Muscle of arm (tissue), 12 donors: ENCODE measurements around the gene GPHB5. TPM values are rescaled to one million over a fixed set of nuclear protein-coding genes. Genes with fewer than 3 reads are reported as not detected.
A peak's percentile ranks its signal among the peaks of the same experiment; 100 is the strongest.
"Not testable (repeated sequence)": the region's sequence is repeated elsewhere in the genome, so short reads cannot be mapped to it uniquely, and the experiment has no call there.

ENCODE experiments used
- DNase-seq: peaks from one replicate; pipeline ENCODE4 v3.0.0-alpha.2; 2013
- polyA plus RNA-seq, 12 donors: library from polyadenylated mRNA; unstranded; fragments of 120-200 nt; gene quantifications; one replicate each; pipeline ENCODE4 v1.2.1, GENCODE V29; 2013; ENCODE audit not compliant: insufficient read length in 12 of 12

GPHB5 gene
- polyA plus RNA-seq, 12 donors = not detected

DNA sequence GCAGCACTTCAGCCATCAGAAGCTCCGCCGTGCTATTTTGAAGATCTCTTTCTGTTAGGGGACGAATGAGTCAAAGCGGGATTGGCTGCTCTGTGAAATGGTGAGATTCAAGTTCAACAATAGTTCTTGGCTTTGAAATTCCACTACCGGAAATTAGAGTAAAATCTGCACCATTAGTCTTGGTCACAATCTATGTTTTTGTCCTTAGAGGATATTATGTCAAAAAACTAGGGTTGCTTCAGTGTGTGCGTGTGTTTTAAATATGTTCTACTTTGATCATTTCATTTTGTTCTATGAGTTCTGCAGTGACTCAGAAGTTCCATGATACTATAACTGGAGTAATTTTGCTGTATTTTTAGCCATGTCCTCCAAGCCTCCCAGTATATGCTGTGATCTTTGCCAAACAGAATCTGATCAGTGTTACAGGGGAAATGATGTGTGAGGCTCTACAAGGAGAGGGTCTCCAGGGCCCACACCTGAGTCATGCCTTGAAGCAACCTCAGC, 22.6 kb downstream of the GPHB5 start:
- DNase-seq = peak; percentile 79

DNA sequence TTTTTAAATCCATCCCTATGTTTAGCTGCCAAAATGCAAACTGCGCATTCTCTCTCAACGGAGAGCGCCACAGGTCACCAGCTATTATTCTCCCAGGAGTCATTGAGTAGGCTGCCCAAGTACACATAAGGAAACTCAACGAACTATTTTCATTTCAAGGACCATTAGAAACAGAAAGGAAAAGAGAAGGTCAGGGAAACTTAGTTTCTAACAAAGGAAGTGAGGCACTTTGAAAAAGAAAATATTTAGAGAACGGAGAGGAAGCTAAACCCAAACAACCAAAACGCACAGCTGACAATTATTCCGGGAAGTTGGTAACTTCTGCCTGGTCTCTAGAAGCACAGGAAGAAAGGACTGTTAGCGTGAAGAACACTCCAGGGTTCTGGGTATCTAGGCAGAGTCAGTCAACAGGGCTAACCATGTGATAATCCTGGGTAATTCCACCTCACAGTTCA, 23.5 kb downstream of the GPHB5 start:
- DNase-seq = no peak

DNA sequence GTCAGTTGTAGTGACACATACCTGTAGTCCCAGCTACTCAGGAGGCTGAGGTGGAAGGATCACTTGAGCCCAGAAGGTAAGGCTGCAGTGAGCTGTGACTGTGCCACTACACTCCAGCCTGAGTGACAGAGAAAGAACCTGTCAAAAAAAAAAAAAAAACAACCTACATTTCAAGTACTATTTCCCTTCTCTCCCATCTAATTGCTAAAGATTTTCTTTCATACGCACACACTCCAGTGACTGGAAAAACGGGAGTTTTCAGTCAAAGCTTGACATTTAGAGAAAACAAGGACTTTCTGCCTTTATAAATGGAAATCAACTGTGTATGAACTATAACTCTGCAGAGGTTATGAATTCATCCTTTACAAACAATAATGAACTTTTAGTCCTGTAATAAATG, 25.9 kb downstream of the GPHB5 start:
- DNase-seq = no peak

DNA sequence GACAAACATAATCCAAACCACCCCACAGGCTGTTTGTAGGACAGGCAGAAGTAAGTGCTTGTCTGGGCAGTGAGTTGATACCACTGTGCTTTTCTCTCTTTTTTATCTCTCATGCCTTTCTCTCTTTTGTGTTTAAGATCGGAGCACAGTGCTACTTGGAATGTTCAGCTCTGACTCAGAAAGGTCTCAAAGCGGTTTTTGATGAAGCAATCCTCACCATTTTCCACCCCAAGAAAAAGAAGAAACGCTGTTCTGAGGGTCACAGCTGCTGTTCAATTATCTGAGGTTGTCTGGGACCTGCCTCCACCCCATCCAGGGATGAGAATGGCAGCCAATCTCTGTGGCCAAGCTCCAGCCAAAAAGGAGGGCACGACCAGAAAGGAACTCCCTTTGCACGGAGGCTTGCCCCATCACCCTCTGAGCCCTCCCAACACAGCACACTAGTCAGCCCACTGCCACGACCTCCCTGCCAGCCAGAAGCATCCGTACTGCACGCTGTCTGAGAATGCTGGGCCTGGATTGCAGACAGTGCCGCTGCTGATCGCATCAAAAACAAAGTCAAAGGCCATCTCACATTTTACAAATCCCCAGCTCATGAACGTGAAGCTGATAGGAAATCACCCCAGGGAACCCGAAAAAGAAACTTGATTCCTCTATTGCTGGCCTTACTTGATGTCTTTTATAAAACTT, 27.8 kb downstream of the GPHB5 start:
- DNase-seq = no peak

DNA sequence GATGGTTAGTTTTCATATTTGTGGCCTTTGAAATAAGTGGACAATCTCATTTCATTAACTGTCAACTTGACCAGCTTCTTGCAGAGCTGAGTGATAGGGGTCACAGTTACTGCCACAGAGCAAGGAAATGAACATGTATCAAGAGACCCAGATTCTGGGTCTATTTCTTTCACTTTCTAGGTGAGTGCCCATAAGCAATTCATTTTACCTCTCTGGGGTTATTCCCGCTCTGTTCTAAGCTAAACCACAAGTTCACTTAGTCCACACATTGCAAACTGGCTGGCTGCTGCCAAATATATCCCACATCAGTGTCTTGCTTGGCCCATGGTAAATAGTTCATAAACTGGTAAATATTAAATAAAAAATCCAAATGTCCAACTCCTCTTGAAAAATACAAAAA, 29.9 kb downstream of the GPHB5 start:
- DNase-seq = no peak

DNA sequence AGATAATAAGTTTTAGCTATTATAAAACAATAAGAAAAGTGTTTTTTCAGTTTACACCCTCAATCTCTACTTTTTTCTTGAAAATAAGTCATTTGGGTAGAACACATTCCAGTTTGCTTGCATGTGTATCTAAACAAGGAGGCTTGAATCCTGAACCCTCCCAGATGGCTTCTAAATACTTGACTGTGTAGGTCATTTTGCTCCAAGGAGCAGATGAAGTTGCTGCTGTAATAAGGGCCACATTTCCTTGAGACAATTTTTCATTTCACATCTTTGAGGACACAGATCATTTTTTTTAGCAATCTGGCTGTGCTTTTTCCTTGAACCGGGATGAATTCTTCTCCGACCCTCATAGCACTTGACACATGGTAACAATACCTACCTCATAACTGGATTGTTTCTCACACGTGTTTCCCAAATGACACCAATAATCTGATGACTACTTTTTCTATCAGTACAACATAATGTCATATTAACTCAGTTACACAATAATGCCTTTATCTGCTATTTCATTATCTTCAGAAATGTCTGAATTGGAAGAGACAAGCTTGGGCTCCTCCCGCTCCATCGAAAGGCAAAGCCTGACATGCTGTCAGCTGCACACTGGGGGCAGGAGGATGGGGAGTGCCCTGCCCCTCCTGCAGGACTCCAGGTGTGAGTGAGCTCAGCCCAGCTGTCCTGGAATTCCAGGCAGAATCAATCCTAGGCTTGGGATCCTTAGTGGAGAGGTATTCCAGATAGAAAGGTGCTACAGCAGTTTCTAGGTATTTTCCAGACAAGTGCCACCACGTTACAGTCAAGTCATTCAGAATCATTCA, 30.9 kb downstream of the GPHB5 start:
- no peak for DNase-seq

DNA sequence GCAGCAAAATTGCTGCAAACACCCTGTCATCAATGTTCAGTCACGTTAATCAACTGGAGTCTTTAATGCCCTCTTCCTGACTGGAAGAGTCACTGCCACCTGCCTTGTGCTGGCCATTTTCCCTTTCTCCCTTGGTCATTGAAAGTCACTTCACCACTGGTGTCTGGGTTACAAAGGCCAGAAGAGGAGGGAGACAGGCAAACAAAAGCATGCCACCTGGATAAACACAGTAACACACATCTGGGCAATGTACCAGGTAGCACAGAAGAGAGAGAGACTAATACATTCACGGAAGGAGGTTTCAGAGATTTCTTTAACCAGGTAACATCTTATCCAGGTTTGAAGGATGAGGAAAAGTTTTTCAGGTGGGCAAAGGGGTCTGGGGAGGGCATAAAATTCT, 32.7 kb downstream of the GPHB5 start:
- DNase-seq = no peak

DNA sequence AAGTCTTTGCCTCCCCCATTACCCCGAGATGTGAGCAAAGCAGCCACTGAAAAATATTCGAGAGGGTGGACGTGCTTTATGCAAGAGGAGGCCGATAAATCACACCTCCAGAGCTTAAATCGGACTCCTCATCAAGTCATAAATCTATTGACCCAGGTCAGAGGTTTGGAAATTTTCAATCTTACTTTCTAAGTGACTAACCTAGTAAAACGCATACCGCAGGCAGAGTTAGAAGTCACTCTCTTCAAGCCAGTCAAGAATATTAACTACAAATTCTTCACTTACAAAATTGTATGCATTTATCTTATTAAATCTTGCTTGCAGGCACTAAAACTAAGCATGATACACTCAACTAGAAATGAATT, 34.9 kb downstream of the GPHB5 start:
- no peak for DNase-seq

DNA sequence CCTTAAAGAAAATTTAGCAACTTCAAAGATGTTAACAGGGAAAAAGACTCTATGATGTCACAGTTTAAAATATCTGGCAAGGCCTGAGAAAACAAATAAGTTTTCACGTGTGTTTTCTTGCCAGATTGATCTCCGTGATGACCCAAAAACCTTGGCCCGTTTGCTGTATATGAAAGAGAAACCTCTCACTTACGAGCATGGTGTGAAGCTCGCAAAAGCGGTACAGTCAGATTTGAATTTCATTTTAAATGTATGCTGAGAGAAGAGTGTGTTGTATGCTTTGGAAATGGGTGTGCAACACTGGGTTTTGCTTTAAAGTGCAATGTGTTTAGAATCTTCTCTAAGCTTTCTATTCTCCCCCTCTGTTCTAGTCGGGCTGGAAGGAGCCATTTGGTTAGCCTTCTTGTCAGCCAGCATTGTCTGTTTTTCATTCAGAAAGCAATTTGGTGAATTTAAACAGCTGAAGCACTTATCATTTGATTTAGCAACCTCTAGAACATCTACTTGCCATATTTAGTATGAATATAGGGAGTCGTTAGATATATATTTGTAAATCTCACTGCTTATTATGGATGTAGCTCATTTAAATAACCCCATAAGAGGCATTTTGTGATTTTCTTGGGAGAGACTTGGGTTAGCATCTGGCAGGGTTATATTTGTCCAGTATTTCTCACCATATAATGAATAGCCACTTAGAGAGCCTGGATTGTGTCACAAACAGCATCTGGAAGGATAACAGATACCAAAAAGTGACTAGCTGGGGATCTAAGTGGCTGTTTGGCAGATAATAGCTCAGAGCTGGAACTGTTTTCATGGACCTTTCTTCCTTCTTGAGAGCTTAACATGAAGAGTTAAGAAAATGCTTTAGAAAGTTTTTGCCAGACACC, 35.5 kb downstream of the GPHB5 start:
- DNase-seq = no peak

DNA sequence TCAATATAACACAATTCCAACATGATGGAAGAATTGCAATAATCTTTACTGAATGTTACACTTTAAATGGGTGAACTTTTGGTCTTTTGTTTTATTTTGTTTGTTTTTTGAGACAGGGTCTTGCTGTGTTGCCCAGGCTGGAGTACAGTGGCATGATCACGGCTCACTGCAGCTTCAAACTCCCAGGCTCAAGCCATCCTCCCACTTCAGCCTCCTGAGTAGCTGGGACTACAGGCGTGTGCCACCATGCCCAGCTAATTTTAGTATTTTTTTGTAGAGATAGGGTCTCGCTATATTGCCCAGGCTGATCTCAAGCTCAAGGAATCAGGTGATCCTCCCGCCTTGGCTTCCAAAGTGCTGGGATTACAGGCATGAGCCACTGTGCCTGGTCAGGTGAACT, 38.8 kb downstream of the GPHB5 start:
- not testable (repeated sequence) for DNase-seq

DNA sequence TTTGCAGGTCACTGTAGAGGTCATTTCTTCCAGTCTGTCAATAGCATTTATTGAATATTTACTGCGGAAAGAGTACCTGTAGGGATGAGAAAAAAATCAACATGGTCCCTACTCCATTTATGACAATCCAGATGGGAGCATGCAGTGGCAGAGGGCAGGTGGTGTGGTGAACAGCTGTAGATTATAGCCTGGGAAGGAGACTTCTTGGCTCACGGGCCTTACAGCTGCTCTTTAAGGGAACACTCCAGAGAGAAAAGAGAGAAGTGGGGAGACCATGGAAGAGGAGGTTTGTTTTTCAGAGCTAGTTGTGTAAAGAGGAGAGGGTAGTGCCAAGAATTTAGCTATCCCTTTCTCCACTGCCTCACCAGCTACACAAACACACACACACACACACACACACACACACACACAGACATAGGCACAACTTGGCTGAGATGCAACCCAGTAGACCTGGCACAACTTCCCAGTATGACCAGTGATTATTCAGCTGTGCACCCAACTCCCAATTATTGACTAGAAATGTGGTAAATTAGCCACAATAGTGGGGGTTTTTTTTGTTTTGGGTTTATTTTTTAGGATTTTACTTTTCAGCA, 41.0 kb downstream of the GPHB5 start:
- no peak for DNase-seq

DNA sequence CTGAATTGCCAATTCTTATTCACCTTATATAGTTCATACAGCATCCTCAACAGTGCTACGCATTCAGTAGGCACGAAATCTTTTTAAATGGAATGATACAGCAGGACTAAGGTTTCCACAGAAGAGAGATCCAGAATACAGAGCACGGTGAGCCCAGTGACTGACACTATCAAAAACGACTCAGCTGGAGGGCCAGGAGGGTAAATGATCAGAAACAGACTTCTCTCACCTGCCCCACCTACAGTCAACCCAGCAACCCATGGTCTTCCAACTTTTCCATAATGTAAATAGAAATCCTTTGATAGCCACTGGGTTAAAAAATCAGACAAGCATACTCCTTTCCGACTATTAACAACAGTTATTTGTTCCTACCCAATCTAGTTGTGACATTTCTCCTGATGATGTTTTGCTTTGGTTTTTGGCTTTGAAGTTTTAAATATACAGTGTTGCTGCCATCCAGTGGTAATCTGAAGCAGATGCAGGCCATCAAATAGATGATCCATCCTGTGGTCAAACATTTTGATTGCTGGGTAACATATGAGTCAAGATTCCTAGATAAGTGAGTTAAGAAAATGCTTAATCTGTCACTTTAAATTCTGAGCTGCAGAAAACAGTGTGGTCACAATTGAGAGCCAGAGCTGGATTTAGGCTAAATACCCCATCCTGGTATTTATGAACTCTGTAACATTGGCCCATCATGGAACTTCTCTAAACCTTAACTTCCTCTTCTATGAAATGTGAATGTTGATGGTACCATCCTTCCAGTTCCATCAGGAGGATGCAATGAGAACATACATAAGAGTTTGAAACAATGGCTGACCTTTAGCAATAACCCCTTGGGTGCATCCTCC, 42.0 kb downstream of the GPHB5 start:
- DNase-seq = no peak

DNA sequence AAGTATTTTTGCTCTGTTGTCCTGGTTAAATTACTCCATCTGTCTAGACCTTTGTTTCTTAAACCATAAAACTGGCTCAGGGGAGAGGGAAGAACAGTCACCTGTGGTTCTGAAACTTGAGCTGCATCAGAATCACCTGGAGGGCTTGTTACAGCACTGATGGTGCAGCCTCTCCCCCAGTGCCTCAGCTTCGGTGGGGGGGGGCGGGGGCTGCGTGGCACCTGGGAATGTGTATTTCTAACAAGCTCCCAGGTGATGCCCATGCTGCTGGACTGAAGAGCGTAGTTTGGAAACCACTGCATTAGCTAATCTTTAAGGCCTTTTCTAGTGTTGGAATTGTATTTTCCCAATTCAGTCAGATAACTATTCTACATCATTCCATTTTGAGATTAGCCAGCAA, 42.7 kb downstream of the GPHB5 start:
- no peak for DNase-seq

DNA sequence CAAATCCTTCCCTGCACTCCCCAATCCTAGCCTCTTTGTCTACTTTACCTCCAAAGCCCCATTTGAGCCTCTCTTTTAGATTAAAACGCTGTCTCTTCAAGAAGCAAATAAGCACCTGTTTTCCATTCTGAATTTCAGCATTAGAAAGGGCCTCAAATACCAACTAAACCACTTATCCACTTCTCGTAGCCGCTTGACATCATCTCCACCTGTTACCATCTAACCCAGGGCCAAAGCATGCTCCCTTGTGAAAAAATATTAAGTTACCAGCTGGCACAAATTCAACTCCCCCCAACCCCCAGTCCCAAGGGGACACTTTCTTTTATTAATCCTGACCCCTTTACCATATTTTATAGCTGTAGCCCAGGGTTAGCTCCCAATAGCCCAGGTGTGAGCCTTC, 43.1 kb downstream of the GPHB5 start:
- no peak for DNase-seq

DNA sequence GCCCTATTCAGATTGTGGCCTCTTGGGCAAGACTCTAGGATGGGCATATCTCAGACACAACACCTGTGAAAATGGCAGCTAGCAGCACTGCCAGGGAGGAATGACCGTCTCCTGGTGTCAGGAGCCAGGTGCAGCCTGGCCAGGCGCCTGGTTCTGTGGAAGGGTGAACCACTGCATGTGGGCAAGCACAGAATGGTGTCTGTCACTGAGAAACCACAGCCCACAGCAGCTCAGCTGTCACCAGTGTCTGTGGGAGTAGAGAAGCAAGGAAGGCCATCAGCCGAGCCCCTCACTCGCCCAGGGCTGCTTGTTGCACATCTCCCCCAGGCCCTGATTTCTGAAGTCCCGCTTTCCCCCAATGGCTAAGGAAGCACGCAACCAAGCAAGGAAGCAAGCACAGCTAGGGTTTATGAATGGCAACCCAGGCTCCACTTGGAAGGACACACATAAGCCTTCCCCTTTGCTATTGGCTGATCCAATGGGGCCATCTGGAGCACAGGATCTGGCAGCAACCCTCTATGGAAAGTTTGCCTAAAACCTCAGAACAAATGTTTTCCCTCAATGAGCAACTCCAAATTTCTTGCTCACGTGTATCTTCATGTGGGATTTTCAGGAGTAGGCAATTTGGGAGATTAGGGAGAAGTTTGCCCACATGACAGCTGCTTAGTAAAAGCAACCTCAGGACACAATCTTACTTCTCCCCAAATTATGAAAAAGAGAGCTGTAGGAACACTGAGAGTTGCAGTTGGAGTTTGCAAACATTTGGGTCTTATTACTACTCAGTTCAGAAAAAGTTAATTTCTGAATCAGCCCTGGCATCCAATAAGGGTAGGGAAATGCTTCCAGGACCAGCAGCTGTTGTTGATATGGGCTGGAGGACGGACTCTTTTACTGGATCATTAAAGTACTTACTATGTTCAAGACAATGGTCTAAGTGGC, 44.7 kb downstream of the GPHB5 start:
- peak; percentile 70 for DNase-seq

DNA sequence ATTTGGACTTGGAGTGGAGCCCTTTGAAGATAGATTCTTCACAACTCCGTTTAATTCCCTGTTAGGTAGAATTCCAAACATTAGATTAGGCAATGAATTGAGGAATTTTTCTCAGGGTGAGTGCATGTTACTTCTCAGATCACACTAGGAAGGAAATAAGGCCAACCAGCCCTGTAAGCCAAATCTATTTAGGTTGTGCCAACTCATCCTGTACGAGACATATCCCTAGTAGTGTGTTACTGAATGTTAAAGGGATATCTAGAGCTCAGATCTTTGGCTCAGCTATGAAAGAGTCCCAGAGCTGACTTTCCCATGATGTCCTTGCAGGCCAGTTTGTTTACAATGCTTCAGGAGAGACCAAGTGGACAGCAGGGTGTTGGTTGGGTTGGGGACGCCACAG, 45.6 kb downstream of the GPHB5 start:
- DNase-seq = no peak

DNA sequence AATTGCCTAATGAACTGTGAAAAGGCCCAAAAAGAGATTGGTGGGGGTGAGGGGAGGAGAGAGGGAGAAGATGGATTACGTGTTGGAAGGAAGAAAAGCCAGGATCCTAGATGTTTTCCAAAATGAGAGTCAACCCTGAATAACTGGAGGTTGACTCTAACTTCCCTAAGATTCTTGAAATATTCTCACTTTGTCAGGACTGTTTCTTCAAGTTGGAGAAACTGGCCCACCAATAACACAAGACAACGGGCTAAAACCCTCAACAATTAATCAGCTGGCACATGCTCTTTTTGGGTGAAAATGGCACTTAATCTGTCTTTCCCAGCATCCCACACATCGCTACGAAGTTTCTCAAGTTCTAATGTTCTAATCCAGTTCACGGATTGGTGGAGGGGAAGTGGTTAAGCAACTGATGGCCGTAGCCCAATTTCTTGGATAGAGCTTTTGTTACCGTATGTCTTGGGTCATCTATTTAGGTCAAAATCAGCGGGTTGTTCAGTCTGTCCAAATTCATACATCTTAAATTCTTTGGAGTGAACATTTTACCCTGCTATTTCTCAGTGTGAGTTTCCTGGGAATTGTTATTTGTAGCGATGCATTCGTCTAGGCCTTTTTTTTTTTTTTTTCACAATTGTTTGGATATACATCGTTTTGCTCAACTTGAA, 49.0 kb downstream of the GPHB5 start:
- no peak for DNase-seq

DNA sequence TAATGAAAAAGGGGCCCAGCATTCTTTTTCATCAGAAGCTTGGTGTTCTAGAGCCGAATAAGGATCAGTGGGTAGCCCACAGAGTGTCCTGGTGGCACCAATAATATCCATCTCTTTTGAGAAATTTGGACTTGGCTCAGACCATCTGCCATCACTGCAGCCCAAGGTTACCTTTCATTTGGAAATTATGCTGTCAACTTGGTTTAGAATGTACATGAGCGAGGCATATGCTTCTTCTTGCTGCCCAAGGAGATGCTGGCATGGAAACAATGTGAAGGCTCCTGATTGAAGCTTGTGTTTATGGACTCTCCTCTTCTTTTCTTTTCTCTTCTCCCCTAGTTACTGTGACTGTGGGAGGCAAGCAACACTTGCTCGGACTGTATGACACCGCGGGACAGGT, 50.0 kb downstream of the GPHB5 start:
- no peak for DNase-seq

DNA sequence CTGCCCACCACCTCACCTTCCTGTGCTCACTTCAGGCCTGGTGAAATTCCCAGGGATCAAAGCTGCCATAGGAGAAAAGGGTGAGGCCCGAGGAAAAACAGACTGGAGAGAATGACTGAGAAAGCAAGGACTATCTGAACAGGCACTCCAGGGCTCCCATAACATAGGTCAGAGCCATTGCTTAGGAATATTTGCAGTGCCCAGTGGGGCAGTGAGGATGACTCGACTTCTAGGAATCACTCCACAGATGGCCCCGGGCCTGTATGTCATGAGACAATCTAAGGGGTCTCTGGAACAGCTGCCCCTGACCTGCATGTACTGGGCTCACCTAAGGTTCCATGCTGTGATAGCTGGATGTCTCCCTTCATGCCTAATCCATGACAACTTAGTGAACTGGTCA, 51.6 kb downstream of the GPHB5 start:
- DNase-seq = no peak
